ENCODE data around the gene NOL8.

NOL8 gene

GRCh38 chr9:92270511-92270910 is 54.6 kb downstream of the NOL8 start:
- no peak for DNase-seq (ENCODE audit: low read depth in 1 of 2, low spot score in 1 of 2)

- DNase-seq (ENCODE audit: low read depth in 1 of 2, low spot score in 1 of 2), result no peak
Measured at GRCh38 chr9:92266486-92266885, 58.7 kb downstream of the NOL8 start.

- DNase-seq (ENCODE audit: low read depth in 1 of 2, low spot score in 1 of 2), result no peak
Measured at GRCh38 chr9:92265154-92265553, 60.0 kb downstream of the NOL8 start.

DNA sequence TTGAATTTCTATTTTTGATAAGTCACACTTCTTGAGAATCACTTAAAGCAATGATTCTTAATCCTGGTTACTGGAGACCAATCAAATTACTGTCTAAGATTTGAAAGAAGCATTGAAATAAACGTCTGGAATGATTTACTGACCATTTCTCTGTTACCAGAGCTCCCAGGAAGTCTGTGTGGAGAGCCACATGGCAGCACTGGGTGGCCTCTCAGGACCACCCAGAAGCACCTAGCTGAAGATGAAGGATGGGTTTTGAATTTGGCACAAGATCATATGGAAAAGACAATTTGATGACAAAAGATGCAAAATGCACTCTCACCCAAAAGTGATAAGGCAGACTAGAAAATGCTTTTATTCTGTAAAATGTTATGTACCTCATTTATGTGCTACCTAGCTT is 62.0 kb downstream of the NOL8 start:
- no peak for DNase-seq (ENCODE audit: low read depth in 1 of 2, low spot score in 1 of 2)

DNA sequence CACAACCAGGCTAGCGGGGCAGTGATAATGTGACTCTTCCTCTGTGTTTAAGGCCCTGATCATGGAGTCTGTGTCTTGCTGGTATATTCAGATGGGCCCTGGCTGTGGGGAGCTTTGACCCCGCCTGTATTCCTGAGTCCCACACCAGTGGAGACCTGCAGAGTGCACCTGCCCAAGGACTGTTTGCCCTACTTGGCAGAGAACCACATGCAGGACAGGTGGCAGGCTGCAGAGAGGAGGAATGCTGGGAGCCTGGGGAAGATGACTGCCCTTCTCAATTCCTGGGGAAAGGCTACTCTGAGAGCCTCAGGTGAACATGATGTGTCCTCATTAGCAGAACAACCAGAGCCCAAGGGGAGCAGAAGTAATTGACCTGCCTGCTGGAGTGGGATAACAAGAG is 67.8 kb downstream of the NOL8 start:
- DNase-seq (ENCODE audit: low read depth in 1 of 2, low spot score in 1 of 2), result no peak

DNA sequence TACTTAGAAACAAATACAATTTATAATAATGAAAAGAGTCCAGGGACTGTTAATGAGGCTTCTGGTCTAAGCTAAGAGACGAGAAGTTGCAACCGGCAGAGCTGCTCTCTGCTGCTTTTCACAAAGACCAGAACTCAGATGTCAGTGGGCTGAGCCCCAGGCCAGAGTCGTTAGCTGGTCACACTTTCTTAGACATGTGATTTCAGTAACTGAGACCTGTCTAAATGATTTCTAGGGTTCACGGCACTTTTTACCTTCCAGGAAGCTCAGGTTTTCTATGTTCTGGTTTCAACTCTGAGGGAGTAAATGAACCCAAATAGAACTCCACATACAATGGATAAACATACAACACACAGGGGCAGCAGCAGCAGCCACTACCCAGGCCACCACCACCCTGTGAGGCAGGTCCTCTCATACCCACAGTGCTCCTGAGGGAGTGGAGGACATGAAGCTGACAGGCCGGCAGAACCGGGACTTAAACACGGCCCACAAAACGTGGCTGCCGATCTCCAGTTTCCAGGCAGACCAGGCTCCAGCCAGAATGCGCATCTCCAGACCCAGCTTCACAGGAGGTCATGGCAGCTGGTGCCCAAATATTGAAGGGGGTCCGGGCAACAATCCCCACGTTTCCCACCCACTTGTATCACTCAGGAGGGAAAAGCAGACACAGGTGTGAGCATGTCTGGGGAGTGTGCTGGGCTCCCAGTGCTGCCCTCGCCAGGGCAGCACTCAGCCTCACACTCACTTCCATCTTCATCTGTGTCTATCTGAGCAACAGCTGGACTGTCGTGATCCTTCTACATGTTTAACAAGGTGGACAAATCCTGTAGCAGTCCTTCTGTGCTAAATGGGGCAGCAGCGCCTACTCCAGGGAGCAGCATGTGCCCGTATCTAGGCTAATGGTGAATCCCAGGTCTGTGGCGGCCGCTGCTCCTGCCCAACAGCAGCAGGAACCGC is 70.5 kb downstream of the NOL8 start:
- DNase-seq (ENCODE audit: low read depth in 1 of 2, low spot score in 1 of 2), result no peak

DNA sequence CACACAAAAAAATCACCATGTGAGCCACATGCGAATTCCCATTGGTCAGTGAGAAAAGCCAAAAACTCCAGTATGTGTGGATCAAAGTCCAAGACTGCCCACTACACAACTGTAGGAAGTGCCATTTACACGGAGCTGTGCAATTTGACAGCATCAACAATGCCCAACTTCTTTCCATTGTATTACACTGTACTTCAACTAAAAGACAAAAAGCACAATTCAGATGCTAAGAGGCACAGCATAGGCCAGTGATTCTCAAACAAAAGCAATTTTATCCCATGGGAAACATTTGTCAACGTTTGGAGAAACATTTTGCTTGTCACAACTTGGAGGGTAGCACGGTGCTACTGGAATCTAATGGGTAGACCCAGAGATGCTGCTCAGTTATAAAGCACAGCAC is 71.5 kb downstream of the NOL8 start:
- no peak for DNase-seq (ENCODE audit: low read depth in 1 of 2, low spot score in 1 of 2)

GRCh38 chr9:92247981-92248380 is 77.2 kb downstream of the NOL8 start:
- no peak for DNase-seq (ENCODE audit: low read depth in 1 of 2, low spot score in 1 of 2)

All from stimulated activated CD4-positive, alpha-beta T cell treated with anti-CD3 and anti-CD28 coated beads, Interleukin-15, amount 100 ng/mL, for 1 hour (primary cell).